ENCODE data around the gene SV2C. TPM values are rescaled to one million over a fixed set of nuclear protein-coding genes. Genes with fewer than 3 reads are reported as not detected.

SV2C gene
- total and polyA plus RNA-seq, 8 donors = 0.13 to 30.8 (median 1.4) TPM; not detected in 2

GRCh38 chr5:76303921-76304320, 220.7 kb downstream of the SV2C start:
- no peaks in the 10 kb centered on the region for H3K27me3 ChIP-seq
- TF ChIP-seq POLR2AphosphoS5 (IDR thresholded peaks at IDR 0.05) (no peak), CTCF (IDR thresholded peaks at IDR 0.05) (no peak), POLR2A (IDR thresholded peaks at IDR 0.05) (no peak), EP300 (IDR thresholded peaks at IDR 0.05) (no peak)
- DNase-seq = peak; percentile 42
- H3K9me3 ChIP-seq = no peaks in the 10 kb centered on the region
- intact Hi-C loops (cut with DNase I; ENCODE audit: low total_unique reads) = no loop called here
- H3K4me3 ChIP-seq = no peak overlapping the region
- H3K36me3 ChIP-seq = no peaks in the 10 kb centered on the region
- 30 to 55% (median 37%) methylated on average over 7 of the region's 7 CpGs for WGBS, 5 donors
- no peak overlapping the region for H3K27ac ChIP-seq
- H3K4me1 ChIP-seq = peaks cover 0 to 12% (median 8%) of the 10 kb centered on the region in 4 donors

- Histone ChIP-seq H3K4me3 (no peak overlapping the region), H3K27ac (no peak overlapping the region), H3K4me1 (peaks cover 0 to 12% (median 7%) of the 10 kb centered on the region in 4 donors), H3K27me3 (no peaks in the 10 kb centered on the region), H3K9me3 (no peaks in the 10 kb centered on the region), H3K36me3 (no peaks in the 10 kb centered on the region)
- TF ChIP-seq EP300 (IDR thresholded peaks at IDR 0.05) = no peak
- no peak for TF ChIP-seq POLR2AphosphoS5 (IDR thresholded peaks at IDR 0.05)
- no peak for TF ChIP-seq POLR2A (IDR thresholded peaks at IDR 0.05)
- no peak for TF ChIP-seq CTCF (IDR thresholded peaks at IDR 0.05)
- intact Hi-C loops (cut with DNase I; ENCODE audit: low total_unique reads) = no loop called here
- no peak for DNase-seq
- 62 to 83% (median 72%) methylated on average over 2 of the region's 2 CpGs for WGBS, 5 donors
Observed at GRCh38 chr5:76305269-76305668, 222.1 kb downstream of the SV2C start.

- WGBS, 5 donors = 92 to 100% (median 96%) methylated on average over 1 of the region's 1 CpG
- no peak overlapping the region for H3K4me3 ChIP-seq
- H3K27ac ChIP-seq = no peak overlapping the region
Observed at GRCh38 chr5:76305775-76306174, 222.6 kb downstream of the SV2C start.

GRCh38 chr5:76310208-76310607, 227.0 kb downstream of the SV2C start:
- TF ChIP-seq POLR2A (IDR thresholded peaks at IDR 0.05) (no peak), CTCF (IDR thresholded peaks at IDR 0.05) (no peak), EP300 (IDR thresholded peaks at IDR 0.05) (no peak), POLR2AphosphoS5 (IDR thresholded peaks at IDR 0.05) (no peak)
- no peaks in the 10 kb centered on the region for H3K4me1 ChIP-seq
- H3K9me3 ChIP-seq = no peaks in the 10 kb centered on the region
- WGBS, 5 donors = 83 to 95% (median 92%) methylated on average over 1 of the region's 1 CpG
- no peak overlapping the region for H3K4me3 ChIP-seq
- DNase-seq = no peak
- intact Hi-C loops (cut with DNase I; ENCODE audit: low total_unique reads) = no loop called here
- H3K36me3 ChIP-seq = no peaks in the 10 kb centered on the region
- no peak overlapping the region for H3K27ac ChIP-seq
- no peaks in the 10 kb centered on the region for H3K27me3 ChIP-seq

More at GRCh38 chr5:76305775-76306174, 222.6 kb downstream of the SV2C start:
- peaks cover 0 to 12% (median 7%) of the 10 kb centered on the region in 4 donors for H3K4me1 ChIP-seq
- TF ChIP-seq EP300 (IDR thresholded peaks at IDR 0.05) (no peak), CTCF (IDR thresholded peaks at IDR 0.05) (no peak), POLR2AphosphoS5 (IDR thresholded peaks at IDR 0.05) (no peak), POLR2A (IDR thresholded peaks at IDR 0.05) (no peak)
- no peaks in the 10 kb centered on the region for H3K36me3 ChIP-seq
- DNase-seq = no peak
- H3K27me3 ChIP-seq = no peaks in the 10 kb centered on the region
- intact Hi-C loops (cut with DNase I; ENCODE audit: low total_unique reads) = no loop called here
- no peaks in the 10 kb centered on the region for H3K9me3 ChIP-seq
